NCI-H128 (cell line): ENCODE measurements around the gene SPAAR.

Experiments used
- DNase-seq: peaks from one replicate; lab custom pipeline; 2025; ENCODE audit not compliant: unreplicated experiment; lab: John Stamatoyannopoulos, UW

Gene SPAAR

DNA sequence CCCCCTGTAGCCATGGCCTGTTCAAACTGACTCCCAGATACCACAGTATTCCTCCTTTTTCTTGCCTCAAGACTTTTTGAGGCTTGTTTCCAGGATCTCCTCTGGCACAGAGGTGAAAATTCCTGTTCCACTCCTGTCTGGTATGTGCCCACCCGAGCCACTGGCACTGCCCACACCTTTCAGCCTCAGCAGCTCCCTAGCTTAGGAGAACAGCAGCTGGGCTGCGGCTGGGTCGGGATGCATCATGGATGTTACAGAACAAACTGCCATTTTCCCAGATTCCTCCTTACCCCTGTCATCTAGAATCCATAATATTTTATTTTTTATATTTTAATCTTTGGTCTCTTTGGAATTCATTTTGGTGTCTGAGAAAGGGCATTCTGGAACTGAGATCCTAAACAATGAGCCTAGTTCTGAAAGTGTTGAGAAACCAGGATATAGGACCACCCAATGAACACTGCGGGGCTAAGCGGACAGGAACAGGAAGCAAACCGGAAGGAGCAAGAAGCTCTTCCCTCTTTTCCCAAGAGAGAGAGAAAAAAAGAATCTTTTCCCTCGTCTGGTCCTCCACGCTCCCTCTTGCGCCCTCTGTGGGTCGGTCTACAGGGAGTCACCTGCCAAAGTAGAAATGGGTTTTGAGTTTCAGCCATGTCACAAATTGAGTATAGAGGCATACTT lies 36.2 kb downstream of the SPAAR start:
- DNase-seq = no peak

DNA sequence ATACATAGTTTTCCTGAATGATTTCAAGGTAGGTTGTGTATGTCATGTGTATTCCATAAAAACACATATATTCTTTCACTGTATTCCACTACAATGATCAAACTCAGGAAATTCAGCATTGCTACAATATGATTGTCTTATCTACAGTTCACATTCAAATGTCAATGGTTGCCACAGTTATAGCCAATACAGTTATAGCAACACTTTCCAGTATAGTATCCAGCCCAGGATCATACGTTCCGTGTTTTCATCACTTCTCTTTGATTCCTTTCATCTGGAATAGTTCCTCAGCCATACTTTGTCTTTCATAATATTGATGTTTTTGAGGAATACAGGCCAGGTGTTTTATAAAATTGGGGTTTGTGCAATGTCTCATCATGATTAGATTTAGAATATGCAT lies 39.2 kb downstream of the SPAAR start:
- DNase-seq = no peak

DNA sequence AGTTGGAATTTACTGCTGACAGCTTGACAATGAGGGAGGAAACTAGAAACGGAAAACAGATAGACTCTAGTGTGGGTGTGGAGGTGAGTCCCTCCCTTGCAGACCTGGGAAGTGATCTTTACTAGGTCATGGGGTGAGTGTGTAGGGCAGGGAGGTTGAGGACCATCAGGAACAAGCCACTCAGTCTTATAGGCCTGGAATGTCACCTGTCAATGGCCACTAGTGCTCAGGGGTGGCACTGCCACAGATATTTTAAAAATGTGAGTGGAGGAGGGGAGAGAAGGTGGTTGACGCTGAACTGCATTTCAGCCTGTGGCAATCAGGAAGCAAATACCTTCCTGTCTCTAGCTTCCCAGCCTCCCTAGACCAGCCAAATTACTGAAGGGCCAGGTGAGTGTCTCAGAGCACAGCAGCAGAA lies 39.6 kb downstream of the SPAAR start:
- no peak for DNase-seq

DNA sequence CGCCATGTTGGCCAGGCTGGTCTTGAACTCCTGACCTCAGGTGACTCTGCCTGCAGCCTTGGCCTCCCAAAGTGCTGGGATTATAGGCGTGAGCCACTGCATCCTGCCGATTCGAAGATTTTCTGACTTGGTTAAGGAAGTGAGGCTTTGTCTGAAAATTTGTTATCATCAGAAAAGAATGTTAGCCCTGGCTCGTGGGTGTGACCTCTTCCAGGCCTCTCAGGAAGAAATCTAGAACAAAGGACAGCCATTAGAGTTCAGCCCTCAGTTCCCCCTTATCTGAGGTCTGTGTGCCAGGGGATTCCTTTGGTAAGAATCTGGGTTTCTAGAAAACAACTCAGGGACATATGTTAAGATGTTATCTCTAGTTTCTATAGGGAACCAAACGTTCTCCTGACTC lies 42.4 kb downstream of the SPAAR start:
- DNase-seq = no peak

DNA sequence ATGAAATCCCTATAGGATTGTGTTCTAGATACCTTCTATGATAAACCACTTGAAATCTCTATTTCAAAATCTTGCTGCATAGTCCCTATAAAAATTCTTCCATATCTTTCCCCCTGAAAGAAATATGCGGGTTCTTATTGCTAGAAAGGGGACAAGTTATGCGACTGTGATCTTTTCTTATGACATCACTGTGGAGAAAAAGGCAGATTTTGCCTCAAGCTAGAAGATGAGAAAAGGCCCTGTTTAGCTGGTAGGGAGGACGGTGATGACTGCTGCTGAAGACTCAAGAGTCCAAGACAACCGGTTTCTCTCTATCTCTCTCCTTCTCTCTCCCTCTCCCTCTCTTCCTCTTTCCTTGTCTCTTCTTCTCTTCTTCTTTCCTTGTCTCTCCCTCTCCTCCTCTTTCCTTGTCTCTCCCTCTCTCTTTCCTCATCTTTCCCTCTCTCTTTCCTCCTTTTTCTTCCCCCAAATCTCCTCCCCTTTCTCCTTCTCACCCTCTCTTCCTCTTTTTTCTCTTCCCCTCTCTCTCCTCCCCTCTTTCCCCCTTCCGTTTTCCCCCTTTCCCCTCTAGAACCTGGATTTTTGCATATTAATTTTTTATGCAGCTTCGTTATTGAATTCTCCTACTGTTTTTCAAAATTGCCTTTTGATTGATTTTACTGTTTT lies 43.4 kb downstream of the SPAAR start:
- DNase-seq = no peak

DNA sequence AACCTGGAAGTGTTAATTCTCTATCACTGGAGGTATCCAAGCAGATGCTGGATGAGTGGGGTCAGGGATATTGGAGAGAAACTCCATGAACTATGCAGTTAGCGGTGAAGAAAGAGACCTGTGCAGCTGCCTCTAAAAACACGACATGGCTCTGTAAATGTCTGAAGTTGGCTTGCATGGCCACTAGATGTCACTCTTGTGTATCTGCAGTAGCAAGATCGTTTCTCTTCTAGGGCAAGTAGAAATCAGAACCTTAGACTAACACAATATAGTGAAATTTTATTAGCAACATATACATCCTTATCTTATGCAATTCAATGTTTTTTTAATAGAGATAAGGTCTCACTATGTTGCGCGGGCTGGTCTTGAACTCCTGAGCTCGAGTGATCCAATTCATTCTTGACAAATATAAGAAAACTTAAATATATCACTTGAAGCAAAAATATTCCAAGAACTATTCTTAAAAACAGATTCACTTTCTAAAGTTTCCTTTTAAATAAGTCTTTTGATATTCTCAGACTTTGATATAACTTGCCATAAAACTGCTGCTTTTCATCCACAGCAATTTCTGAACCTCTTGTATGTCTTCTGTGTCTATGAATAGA lies 45.8 kb downstream of the SPAAR start:
- DNase-seq = peak; percentile 62

DNA sequence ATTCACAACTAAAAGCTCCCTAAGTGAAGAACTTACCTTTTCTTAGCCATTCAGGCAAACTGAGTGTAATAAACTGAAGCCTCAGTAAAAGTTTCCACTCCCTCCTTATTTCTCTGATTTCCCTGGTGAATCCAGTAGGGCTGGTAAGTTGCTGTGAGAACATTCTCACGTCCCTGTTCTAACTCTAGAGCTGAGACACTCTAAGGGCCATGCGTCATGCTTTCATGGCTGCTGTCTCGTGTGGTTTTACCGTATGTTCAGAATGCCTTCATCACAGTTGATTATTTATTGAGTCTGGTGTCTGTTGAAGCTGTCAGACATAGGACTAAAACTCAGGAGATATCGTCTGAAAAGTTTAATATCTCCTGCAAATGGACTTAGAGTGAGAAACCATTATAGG lies 47.4 kb downstream of the SPAAR start:
- no peak for DNase-seq

DNA sequence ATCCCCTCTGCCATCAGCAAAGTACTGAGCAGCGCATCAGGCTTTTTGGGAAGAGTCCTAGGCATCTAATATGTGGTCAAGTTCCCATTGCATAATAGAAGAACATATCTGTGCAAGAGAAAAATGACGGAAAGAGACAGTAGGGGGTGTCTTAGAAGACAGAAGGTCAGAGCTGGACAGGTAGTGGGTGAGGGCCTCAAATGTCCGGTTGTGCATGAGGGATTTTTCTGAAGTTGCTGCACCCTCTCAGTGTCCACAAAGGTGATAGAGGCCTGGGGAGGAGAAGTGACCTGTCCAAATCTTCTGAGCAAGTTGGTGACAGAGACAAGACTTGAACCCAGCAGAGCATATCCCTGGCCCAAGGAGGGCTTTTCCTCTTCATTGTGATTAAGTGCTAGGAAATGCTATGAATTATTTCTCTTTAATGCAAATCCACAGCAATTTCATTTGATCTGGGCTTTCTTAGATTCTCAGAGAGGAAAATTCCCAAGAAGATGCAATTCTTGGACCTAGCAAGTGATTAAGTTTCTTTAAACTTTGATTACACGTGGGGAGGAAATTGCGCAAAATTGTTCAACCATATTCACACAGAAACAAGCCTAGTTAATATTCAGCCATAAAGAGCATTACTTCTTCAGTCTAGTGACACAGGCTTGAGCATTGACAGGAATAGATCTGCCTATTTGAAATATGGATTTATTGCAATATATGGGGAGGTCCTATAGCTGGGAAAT lies 49.0 kb downstream of the SPAAR start, which contains the start of gene OR2S2:
Gene OR2S2, minus strand, starts transcription at position 51 of the 734 bp plus-strand sequence. CDS start 56 bp downstream, outside the sequence.
- DNase-seq = no peak

DNA sequence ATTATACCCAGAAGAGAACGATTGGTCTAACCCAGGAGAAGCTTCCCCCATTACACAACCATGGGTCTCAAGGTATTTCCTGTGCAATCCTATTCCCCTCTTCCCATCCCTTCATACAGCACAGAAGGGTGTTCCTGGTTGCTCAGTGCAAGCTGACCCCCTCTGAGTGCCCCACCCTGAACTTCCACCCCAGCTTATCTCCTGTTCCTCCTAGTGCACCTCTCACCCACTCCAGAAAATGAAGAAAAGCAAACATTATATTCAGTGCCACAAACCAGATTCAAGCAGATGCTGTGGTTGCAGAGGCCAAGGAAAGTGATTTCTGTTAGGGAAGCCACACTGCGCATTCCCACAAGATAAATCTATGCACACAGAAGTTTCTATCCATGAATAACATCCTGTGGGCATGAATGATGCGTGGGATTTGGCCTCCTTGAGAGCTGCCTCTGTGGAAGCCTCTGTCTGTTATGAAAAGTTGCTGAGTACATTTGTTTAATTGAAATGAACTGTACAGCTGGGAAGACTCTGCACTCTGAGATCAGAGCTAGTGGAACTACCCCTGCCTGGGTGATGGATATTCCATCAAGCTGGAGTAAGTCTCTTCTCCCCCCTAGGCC lies 50.9 kb downstream of the SPAAR start:
- no peak for DNase-seq
